CD8-positive, alpha-beta memory T cell (primary cell): ENCODE data around the gene ZNFX1. TPM values are rescaled to one million over a fixed set of nuclear protein-coding genes. Genes with fewer than 3 reads are reported as not detected.
"Not testable (repeated sequence)": the region's sequence is repeated elsewhere in the genome, so short reads cannot be mapped to it uniquely, and the experiment has no call there.

Source experiments
- CTCF ChIA-PET: fragments of 350-600 bp; sonication (Branson Sonifier 250); formaldehyde crosslinking; loops from one replicate; lab custom pipeline; 2021; ENCODE audit warnings: antibody characterized with exemption; lab: Charles Lee
- POLR2A ChIA-PET: fragments of 350-600 bp; sonication (Branson Sonifier 250); formaldehyde crosslinking; loops from one replicate; lab custom pipeline; 2021; ENCODE audit warnings: antibody characterized with exemption; lab: Charles Lee
- DNase-seq, 5 donors: peaks; one replicate each; pipeline versions ENCODE4 v3.0.0 to v3.0.0-alpha.2; 2020 to 2022; ENCODE audit warnings: mixed read lengths in 1 of 5
- H3K27ac ChIP-seq: one replicate; pipeline ENCODE4 v1.7.0; 2013; ENCODE audit warnings: low read depth, mild to moderate bottlenecking, low read length, moderate library complexity
- H3K27me3 ChIP-seq: 2 replicates; pipeline ENCODE4 v1.7.0; 2013; ENCODE audit warnings: low read length, mild to moderate bottlenecking; ENCODE audit not compliant: insufficient read depth, poor library complexity, severe bottlenecking
- H3K36me3 ChIP-seq: 2 replicates; pipeline ENCODE4 v1.7.0; 2013; ENCODE audit warnings: mild to moderate bottlenecking, low read length, moderate library complexity; ENCODE audit not compliant: insufficient read depth
- H3K4me1 ChIP-seq: 2 replicates; pipeline ENCODE4 v1.7.0; 2013; ENCODE audit warnings: mild to moderate bottlenecking, low read length, moderate library complexity; ENCODE audit not compliant: insufficient read depth
- H3K4me3 ChIP-seq: 2 replicates; pipeline ENCODE4 v1.7.0; 2013; ENCODE audit warnings: mild to moderate bottlenecking, low read length
- H3K9me3 ChIP-seq: 2 replicates; pipeline ENCODE4 v1.7.0; 2013; ENCODE audit warnings: mild to moderate bottlenecking, low read length
- H3K27ac Mint-ChIP-seq, 8 donors: one replicate each; pipeline ENCODE4 v1.8.0; 2020 to 2021; ENCODE audit warnings: mixed read lengths in 8 of 8, mild to moderate bottlenecking in 6 of 8, inconsistent platforms in 3 of 8, moderate library complexity in 3 of 8
- H3K27me3 Mint-ChIP-seq, 2 donors: one replicate each; pipeline ENCODE4 v1.8.0; 2020 to 2021; ENCODE audit warnings: mixed read lengths in 2 of 2, mild to moderate bottlenecking in 1 of 2, moderate library complexity in 1 of 2
- H3K36me3 Mint-ChIP-seq, 3 donors: one replicate each; pipeline ENCODE4 v1.8.0; 2020 to 2021; ENCODE audit warnings: mixed read lengths in 3 of 3, inconsistent platforms in 1 of 3, mild to moderate bottlenecking in 1 of 3
- H3K4me1 Mint-ChIP-seq, 3 donors: one replicate each; pipeline ENCODE4 v1.8.0; 2020 to 2021; ENCODE audit warnings: mixed read lengths in 3 of 3, inconsistent platforms in 1 of 3, mild to moderate bottlenecking in 1 of 3
- H3K4me3 Mint-ChIP-seq, 7 donors: one replicate each; pipeline ENCODE4 v1.8.0; 2020 to 2021; ENCODE audit warnings: mixed read lengths in 7 of 7, mild to moderate bottlenecking in 6 of 7, moderate library complexity in 4 of 7, inconsistent platforms in 2 of 7
- H3K9me3 Mint-ChIP-seq, 5 donors: one replicate each; pipeline ENCODE4 v1.8.0; 2020 to 2022; ENCODE audit warnings: mixed read lengths in 5 of 5, mild to moderate bottlenecking in 3 of 5, moderate library complexity in 2 of 5, inconsistent platforms in 1 of 5
- polyA plus RNA-seq: library from polyadenylated mRNA; unstranded; fragments of 300-500 nt; fragmentation: Illumina TruSeq; gene quantifications from one replicate; pipeline ENCODE4 v1.2.3, GENCODE V29; 2021
- total RNA-seq, 2 experiments: library from RNA; stranded (reverse); gene quantifications; one replicate each; pipeline ENCODE4 v1.2.3, GENCODE V29; 2021

ZNFX1 gene
- total and polyA plus RNA-seq, 3 experiments from 2014 or later, result 55.7 to 75.9 (median 58.9) TPM

DNA sequence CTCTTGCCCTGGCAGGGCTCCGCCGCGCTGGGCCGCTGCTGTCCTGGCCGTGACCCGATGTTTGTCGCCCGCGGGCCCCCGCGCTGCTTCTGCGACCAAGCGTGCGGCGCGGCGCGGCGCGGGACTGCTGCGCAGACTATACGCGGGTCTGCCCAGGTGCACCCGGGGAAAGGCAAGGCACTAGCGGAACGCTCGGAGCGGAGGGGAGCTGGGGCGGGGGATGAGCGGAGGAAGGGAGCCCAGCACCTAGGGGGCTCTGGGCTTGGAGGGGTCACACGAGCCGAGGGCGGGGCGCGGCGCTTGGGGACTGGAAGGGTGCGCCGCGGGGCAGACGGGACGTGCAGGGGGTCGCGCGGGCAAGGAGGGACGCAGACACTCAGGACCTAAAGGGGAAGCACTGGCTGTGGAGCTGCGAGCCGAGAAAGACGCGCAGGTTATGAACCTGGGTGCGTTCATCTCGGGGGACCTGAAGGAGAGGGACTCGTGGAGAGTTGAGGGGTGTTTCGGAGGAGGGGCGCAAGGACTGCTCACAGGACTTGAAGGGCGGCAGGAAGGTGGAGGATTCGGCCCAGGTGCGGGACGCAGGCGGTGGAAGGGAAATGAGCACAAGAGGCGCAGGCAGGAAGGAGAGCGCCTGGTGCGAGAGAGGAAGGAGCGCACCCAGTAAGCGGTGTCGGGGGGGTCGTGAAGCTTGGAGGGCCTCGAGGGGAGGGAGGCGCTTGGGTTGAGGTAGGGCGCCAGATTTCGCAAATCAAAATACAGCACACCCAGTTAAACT lies 40.8 kb upstream of the ZNFX1 start:
- peaks cover 45% of the 10 kb centered on the region in 2 donors for H3K27me3 Mint-ChIP-seq
- ChIA-PET CTCF (interaction anchor here (1.1 to 1.7 kb wide), 5 partner anchors 14 to 38 kb away, joined by 3 to 4 read pairs (median 4); no protein-coding TSS in a partner anchor), POLR2A (interaction anchor here (1.6 to 2.3 kb wide), 3 partner anchors 38 to 41 kb away, joined by 4 to 11 read pairs (median 8); partner anchors contain the start of gene ZNFX1)
- peaks cover 0 to 2% (median 0%) of the 10 kb centered on the region in 3 donors for H3K36me3 Mint-ChIP-seq
- no peaks in the 10 kb centered on the region for H3K9me3 ChIP-seq
- H3K4me3 ChIP-seq, result peak overlapping the region; percentile 49
- H3K27ac ChIP-seq, result no peak overlapping the region
- no peaks in the 10 kb centered on the region for H3K9me3 Mint-ChIP-seq
- H3K36me3 ChIP-seq, result no peaks in the 10 kb centered on the region
- peaks cover 12% of the 10 kb centered on the region for H3K4me1 ChIP-seq
- DNase-seq, result peak in 3 of 5 donors; percentile 16 to 60 (median 26)
- peaks cover 18 to 24% (median 24%) of the 10 kb centered on the region in 3 donors for H3K4me1 Mint-ChIP-seq
- peaks cover 22% of the 10 kb centered on the region for H3K27me3 ChIP-seq
- peak overlapping the region; percentile 89 to 95 (median 90) for H3K4me3 Mint-ChIP-seq
- H3K27ac Mint-ChIP-seq, result peak overlapping the region in 4 of 8 donors; percentile 8 to 26 (median 18)

DNA sequence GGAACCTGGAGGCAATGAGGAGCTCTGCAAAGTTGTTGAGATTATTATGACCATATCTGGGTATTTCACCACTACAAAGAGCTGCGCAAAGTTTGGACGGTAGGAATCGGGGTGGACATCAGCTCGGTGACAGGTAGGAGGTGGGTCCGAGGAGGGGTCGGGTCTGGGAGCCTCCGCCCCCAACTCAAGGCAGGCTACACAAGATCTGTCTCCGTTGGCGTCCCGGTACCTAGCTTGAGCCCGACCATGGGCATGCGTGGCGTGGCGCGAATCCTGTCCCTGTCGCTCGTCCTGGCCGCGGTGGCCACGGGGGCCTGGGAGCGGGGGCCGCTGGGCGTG lies 40.2 kb upstream of the ZNFX1 start:
- peak overlapping the region; percentile 79 to 94 (median 90) for H3K4me3 Mint-ChIP-seq

DNA sequence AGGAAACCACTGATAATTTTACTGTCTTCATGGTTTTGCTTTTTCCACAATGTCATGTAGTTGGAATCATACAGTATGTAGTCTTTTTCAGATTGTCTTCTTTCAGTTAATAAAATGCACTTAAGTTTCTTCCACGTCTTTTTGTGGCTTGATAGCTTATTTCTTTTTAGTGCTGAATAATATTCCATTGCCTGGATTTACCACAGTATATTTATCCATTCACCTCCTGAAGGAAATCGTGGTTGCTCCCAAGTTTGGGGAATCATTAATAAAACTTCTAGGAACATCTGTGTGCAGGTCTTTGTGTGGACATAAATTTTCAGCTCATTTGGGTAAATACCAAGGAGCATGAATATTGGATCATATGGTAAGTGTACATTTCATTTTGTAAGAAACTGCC lies 38.8 kb upstream of the ZNFX1 start:
- no peak for DNase-seq
- peaks cover 0 to 2% (median under 1%) of the 10 kb centered on the region in 3 donors for H3K36me3 Mint-ChIP-seq
- ChIA-PET POLR2A (no interaction called here), CTCF (no interaction called here)
- no peak overlapping the region for H3K4me3 ChIP-seq
- H3K9me3 Mint-ChIP-seq, result no peaks in the 10 kb centered on the region
- H3K36me3 ChIP-seq, result no peaks in the 10 kb centered on the region
- peak overlapping the region in 1 of 8 donors; percentile 2 for H3K27ac Mint-ChIP-seq
- H3K4me1 ChIP-seq, result peaks cover 7% of the 10 kb centered on the region
- H3K27ac ChIP-seq, result no peak overlapping the region
- H3K4me1 Mint-ChIP-seq, result peaks cover 11 to 14% (median 14%) of the 10 kb centered on the region in 3 donors
- H3K9me3 ChIP-seq, result no peaks in the 10 kb centered on the region
- peaks cover 22% of the 10 kb centered on the region for H3K27me3 ChIP-seq
- H3K4me3 Mint-ChIP-seq, result no peak overlapping the region
- peaks cover 39 to 41% of the 10 kb centered on the region in 2 donors for H3K27me3 Mint-ChIP-seq

More for the DNA sequence above, 40.2 kb upstream of the ZNFX1 start:
- H3K4me1 ChIP-seq, result peaks cover 7% of the 10 kb centered on the region
- H3K36me3 Mint-ChIP-seq, result peaks cover 0 to 2% (median 0%) of the 10 kb centered on the region in 3 donors
- peaks cover 44 to 45% of the 10 kb centered on the region in 2 donors for H3K27me3 Mint-ChIP-seq
- peaks cover 16 to 19% (median 19%) of the 10 kb centered on the region in 3 donors for H3K4me1 Mint-ChIP-seq
- POLR2A ChIA-PET, result interaction anchor here (1.6 to 2.3 kb wide), 2 partner anchors 38 to 40 kb away, joined by 8 to 11 read pairs; partner anchors contain the start of gene ZNFX1
- H3K27ac Mint-ChIP-seq, result no peak overlapping the region
- CTCF ChIA-PET, result interaction anchor here (1.5 to 1.7 kb wide), 3 partner anchors 13 to 18 kb away, joined by 3 to 4 read pairs (median 4); no protein-coding TSS in a partner anchor
- DNase-seq, result no peak
- H3K27ac ChIP-seq, result no peak overlapping the region
- H3K36me3 ChIP-seq, result no peaks in the 10 kb centered on the region
- H3K9me3 Mint-ChIP-seq, result no peaks in the 10 kb centered on the region
- H3K9me3 ChIP-seq, result no peaks in the 10 kb centered on the region
- peaks cover 22% of the 10 kb centered on the region for H3K27me3 ChIP-seq
- H3K4me3 ChIP-seq, result no peak overlapping the region

DNA sequence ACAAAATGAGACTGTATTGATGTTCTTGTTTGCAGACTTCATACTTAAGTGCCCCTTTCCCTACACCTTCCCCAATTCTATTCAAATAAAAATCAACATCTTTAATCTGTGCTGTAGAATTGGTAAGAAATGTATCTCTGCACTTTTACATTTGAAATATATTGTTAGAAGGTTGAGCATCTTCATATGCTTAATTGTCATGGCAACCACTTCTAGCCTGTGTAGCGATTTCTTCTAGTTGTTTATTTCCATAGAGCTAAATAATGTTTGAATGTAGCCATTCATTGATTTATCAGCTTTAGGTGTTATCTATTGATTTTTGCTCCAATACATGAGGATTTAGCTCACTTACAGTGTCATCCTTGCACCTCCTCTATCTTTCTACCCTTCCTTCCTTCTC lies 37.7 kb upstream of the ZNFX1 start:
- H3K36me3 ChIP-seq, result no peaks in the 10 kb centered on the region
- peaks cover 25% of the 10 kb centered on the region for H3K27me3 ChIP-seq
- H3K27ac Mint-ChIP-seq, result peak overlapping the region in 1 of 8 donors; percentile 26
- H3K4me3 ChIP-seq, result no peak overlapping the region
- H3K4me3 Mint-ChIP-seq, result no peak overlapping the region
- H3K9me3 ChIP-seq, result no peaks in the 10 kb centered on the region
- H3K4me1 ChIP-seq, result peaks cover 7% of the 10 kb centered on the region
- H3K27ac ChIP-seq, result no peak overlapping the region
- DNase-seq, result no peak
- peaks cover 0 to 4% (median under 1%) of the 10 kb centered on the region in 5 donors for H3K9me3 Mint-ChIP-seq
- POLR2A ChIA-PET, result interaction anchor here (0.5 kb wide), 1 partner anchor 38 kb away, joined by 3 read pairs; the partner anchor contains the start of gene ZNFX1
- peaks cover 0 to 5% (median 2%) of the 10 kb centered on the region in 3 donors for H3K36me3 Mint-ChIP-seq
- peaks cover 36 to 38% of the 10 kb centered on the region in 2 donors for H3K27me3 Mint-ChIP-seq
- CTCF ChIA-PET, result interaction anchor here (1.0 kb wide), 1 partner anchor 19 kb away, joined by 4 read pairs; no protein-coding TSS in a partner anchor
- H3K4me1 Mint-ChIP-seq, result peaks cover 11 to 14% (median 14%) of the 10 kb centered on the region in 3 donors

DNA sequence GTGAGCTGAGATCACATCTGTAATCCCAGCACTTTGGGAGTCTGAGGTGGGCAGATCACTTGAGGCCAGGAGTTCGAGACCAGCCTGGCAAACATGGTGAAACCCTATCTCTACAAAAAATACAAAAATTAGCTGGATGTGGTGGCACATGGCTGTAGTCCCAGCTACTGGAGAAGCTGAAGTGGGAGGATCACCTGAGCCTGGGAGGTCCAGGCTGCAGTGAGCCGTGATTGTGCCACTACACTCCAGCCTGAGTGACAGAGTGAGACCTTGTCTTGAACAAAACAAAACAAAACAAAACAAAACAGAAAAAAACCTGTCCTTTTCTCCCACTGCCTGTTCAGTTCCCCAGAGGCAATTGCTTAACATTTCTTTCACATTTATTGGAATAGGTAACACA lies 36.2 kb upstream of the ZNFX1 start:
- H3K9me3 Mint-ChIP-seq, H3K4me3 ChIP-seq, H3K27ac Mint-ChIP-seq, H3K36me3 Mint-ChIP-seq, H3K4me1 ChIP-seq, H3K9me3 ChIP-seq, H3K36me3 ChIP-seq, H3K27ac ChIP-seq, DNase-seq, H3K4me3 Mint-ChIP-seq, POLR2A ChIA-PET: not testable (repeated sequence)
- H3K27me3 ChIP-seq, result peaks cover 16% of the 10 kb centered on the region
- CTCF ChIA-PET, result interaction anchor here (1.2 to 1.9 kb wide), 3 partner anchors 11 to 67 kb away, joined by 4 to 8 read pairs (median 4); no protein-coding TSS in a partner anchor
- Mint-ChIP-seq H3K4me1 (peaks cover 7 to 11% (median 10%) of the 10 kb centered on the region in 3 donors), H3K27me3 (peaks cover 29% of the 10 kb centered on the region in 2 donors)

DNA sequence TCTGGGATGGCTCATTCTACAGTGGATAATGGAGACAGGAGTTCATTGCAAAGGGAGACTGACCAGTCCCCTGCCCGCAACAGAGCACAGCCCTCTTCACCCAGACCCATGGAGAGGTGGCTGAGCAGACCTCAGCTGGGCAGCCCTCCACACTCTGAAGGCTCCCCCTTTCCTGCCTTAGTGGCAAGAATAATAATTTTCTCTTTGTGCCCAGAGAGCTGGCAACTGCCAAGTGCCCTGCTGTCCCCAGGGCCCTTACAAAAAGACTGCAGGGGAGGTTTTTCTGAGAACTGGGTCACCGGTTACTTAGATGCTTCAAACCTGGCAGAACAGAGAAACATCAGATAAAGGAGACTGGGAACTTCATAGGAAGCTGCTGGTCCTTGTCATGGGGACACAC lies 35.4 kb upstream of the ZNFX1 start:
- Mint-ChIP-seq H3K27ac (peak overlapping the region in 1 of 8 donors; percentile 21), H3K4me3 (peak overlapping the region in 1 of 7 donors; percentile 24), H3K27me3 (peaks cover 21 to 23% of the 10 kb centered on the region in 2 donors), H3K9me3 (peaks cover 0 to 6% (median 2%) of the 10 kb centered on the region in 5 donors), H3K36me3 (peaks cover 0 to 9% (median 0%) of the 10 kb centered on the region in 3 donors), H3K4me1 (peaks cover 2 to 4% (median 4%) of the 10 kb centered on the region in 3 donors)
- Histone ChIP-seq H3K4me1 (no peaks in the 10 kb centered on the region), H3K36me3 (no peaks in the 10 kb centered on the region), H3K4me3 (no peak overlapping the region), H3K9me3 (no peaks in the 10 kb centered on the region), H3K27ac (no peak overlapping the region), H3K27me3 (peaks cover 9% of the 10 kb centered on the region)
- DNase-seq, result no peak
- POLR2A ChIA-PET, result no interaction called here
- CTCF ChIA-PET, result interaction anchor here (1.2 to 1.9 kb wide), 3 partner anchors 10 to 67 kb away, joined by 4 to 8 read pairs (median 4); no protein-coding TSS in a partner anchor

DNA sequence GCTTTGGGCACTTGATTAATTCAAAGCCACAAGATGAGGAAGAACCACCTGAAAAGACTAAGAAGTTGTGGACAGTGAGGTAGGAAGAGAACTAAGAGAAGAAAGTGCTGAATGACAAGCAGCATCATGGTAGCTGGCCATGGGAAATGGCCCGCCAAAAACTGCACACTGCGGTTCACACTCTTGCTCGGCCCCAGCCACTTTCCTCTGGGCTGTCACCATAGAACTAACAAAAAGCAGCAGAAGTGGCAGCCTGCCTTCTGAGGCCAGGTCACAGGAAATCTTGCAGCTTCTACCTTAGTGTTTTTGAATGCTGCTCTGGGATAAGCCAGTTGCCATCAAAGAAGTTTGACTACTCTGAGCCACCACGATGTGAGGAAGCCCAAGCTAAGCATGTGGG lies 34.8 kb upstream of the ZNFX1 start:
- H3K4me3 Mint-ChIP-seq, result peak overlapping the region in 1 of 7 donors; percentile 24
- Histone ChIP-seq H3K36me3 (no peaks in the 10 kb centered on the region), H3K4me3 (no peak overlapping the region), H3K27me3 (peaks cover 3% of the 10 kb centered on the region), H3K9me3 (no peaks in the 10 kb centered on the region), H3K4me1 (no peaks in the 10 kb centered on the region), H3K27ac (no peak overlapping the region)
- H3K9me3 Mint-ChIP-seq, result peaks cover 0 to 6% (median 2%) of the 10 kb centered on the region in 5 donors
- CTCF ChIA-PET, result interaction anchor here (1.9 kb wide), 1 partner anchor 10 kb away, joined by 8 read pairs; no protein-coding TSS in a partner anchor
- H3K27me3 Mint-ChIP-seq, result peaks cover 18% of the 10 kb centered on the region in 2 donors
- DNase-seq, result no peak
- no peaks in the 10 kb centered on the region for H3K4me1 Mint-ChIP-seq
- H3K27ac Mint-ChIP-seq, result no peak overlapping the region
- peaks cover 0 to 9% (median 0%) of the 10 kb centered on the region in 3 donors for H3K36me3 Mint-ChIP-seq
- POLR2A ChIA-PET, result interaction anchor here (0.6 to 1.2 kb wide), 2 partner anchors 9 to 15 kb away, joined by 4 read pairs; no protein-coding TSS in a partner anchor
